HL-60/S4 (cell line): ENCODE results near the gene ZFYVE27.

ENCODE experiments used
- in situ Hi-C: fragments of 300-500 bp; cut with MboI; formaldehyde crosslinking; loops from 2 replicates; pipeline ENCODE4 v1.14.3; 2022; ENCODE audit warnings: low sequenced_read_pairs

The ZFYVE27 gene

DNA sequence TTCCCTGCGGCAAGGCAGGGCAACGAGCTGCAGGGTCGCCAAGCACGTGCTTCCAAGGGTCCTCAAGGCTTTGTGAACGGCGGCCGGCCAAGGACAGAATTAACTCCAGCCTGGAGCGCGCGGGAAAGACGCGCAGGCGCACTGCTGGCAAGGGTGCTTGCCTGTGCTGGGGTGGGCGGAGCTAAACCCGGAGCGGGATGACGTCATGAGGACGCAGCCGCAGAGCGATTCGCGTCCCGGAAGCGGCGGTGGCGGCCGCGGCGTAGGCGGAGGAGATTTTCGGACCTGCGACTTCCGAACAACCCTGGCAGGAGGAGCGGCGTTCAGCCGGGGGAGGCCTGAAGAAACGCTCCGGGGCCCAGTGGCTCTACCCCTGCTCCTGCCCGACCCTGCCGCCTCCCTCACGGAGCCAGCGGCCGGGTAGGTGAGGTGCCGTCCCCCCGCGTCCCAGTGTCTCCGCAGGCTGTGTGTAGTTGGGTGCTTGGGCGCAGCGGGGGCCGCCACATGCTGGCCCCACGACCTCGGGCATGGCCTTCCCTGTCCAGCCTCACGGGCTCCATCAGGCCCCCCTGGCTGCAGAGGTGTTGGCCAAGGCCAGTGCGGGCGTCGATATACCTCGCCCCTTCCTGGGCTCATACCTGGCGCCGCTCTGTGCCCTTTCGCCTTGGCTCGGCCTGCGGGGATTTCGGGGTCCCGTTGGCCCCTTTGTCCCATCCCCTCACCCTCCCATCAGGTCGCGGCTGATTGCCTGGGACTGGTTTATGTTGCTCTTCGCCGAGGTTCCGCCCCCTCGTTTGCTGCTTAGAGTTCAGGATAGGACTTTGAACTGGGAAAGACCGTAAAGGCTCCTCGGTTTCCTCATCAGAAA is at the start of gene ZFYVE27:
ZFYVE27 (plus strand) TSS at position 227 of the 868 bp plus-strand sequence. CDS start 1,350 bp downstream, outside the sequence.
- in situ Hi-C loops, result no loop called here

DNA sequence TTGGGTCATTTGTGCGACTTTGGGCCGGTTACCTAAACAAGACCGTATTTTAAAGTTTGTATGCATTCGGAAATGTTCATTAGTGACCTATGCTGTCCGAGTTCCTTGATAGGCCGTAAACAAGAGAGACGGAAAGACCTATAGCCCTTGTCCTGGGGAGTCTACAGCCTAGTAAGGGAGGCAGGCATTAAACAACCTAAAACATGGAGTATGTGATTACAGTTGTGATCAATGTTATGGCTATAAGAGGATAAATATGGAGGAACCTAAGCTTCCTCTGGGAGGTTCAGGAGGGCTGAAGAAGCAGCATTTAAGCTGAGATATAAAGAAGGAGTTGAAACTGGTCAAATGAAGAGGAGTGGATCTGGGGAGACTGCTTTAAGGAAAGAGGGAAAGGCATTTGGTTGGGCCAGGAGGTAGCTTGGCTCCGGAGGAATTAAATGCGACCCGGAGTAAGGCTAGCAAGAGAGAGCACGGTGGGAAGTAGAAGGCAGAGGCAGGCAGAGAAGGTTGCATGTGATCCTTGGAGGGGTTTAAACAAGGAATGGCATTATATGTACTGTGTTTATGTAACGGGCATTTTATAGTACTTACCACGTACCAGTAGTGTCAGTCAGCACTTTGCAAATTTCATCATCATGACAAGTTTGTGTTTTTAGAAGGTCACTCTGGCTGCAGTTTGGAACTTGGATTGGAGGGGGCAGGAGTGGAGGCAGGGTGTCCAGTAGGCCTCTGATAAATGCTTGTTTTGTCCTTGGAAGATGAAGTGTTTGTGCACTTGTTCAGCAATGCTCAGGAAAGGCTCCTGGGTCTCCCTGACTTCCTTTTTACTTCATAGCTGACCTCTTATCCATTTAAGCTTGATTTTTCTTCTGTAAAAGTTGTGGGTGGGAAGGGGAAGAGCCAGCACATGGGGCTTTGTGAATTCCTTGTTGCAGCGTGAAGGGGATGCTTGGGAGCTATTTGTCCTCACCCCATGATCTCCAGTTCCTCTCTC is 48.8 kb upstream of the ZFYVE27 start:
- in situ Hi-C loops, result no loop called here

GRCh38 chr10:97689559-97690020 is 47.3 kb upstream of the ZFYVE27 start:
- in situ Hi-C loops, result no loop called here

- in situ Hi-C loops, result no loop called here
These were observed 46.8 kb upstream of the ZFYVE27 start for GRCh38 chr10:97690133-97690532.

GRCh38 chr10:97698072-97698655 is 38.8 kb upstream of the ZFYVE27 start:
- in situ Hi-C loops, result loop anchor here (5.0 kb wide), 1 partner anchor 1296 kb away; no protein-coding TSS in a partner anchor

GRCh38 chr10:97701438-97702069 is 35.4 kb upstream of the ZFYVE27 start:
- in situ Hi-C loops, result no loop called here

DNA sequence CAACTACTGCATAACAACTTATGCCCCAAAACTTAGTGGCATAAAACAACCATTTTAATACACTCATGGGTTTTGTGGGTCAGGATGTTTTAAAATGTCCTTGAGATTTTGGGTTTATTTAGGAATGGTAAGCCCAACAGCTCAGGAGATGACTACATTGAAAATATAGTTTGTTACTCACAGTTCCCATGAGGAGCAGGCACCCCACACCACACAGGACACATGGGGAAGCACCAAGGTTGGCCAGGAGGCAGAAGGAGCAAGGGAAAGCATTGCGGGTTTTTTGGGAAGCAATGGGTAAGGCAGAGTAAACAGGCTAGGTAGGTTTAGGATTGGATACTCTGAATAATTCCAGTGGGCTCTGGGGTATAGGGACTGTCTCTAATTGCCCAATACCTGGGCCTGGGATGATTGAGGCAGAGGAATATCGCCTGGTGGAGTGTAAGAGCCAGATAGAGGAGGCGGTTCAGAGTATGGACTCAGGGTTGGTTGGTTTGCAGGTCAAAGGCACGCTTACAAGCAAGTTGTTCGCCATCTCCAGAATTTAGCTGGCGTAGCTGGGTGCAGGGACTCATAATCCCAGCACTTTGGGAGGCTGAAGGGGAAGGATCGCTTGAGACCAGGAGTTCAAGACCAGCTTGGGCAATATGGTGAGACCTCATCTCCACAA is 33.4 kb upstream of the ZFYVE27 start:
- in situ Hi-C loops, result no loop called here

DNA sequence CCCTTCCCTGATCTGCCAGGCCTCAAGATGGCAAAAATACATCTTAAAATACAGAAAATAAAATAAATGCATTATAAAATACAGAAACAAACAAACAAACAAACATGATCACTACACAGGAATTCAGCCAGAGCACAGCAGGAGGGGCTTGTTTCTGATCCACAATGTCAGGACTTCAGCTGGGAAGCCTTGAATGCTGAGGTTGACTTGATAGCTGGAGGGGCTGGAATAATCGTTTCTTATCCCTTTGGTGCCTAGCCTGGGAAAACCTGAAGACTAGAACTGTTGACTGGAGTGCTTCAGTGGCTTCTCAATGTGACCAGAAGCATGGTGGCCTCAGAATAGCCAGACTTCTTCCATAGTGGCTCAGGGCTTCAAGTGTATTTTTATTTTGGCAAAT is 32.6 kb upstream of the ZFYVE27 start:
- in situ Hi-C loops, result no loop called here

DNA sequence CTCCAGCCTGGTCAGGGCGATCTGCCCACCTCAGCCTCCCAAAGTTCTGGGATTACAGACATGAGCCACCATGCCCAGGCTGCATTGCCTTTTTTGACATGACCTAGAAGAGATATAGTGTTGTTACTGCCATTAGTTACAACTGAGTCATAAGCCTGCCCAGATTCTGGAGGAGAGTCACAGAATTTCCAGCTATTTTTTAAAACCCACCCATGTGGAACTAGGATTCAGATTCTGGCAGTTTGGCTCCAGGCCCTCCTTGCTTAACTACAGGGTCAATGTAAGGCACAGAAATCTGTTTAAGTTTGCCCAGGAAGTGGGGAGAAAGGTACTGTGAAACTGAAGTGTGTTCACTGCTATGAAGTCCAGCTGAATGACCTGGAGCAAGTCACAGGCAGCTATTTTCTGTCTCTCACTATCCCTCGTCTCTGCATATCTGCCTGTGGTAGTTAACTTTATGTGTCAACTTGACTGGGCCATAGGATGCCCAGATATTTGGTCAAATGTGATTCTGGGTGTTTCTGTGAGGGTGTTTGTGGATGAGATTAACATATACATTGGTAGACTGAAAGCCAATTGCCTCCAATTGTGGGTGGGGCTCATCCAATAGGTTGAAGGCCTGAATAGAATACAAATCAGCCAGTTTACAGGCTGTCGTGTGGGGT is 31.8 kb upstream of the ZFYVE27 start:
- in situ Hi-C loops, result no loop called here

GRCh38 chr10:97707134-97707861 is 29.6 kb upstream of the ZFYVE27 start:
- in situ Hi-C loops, result no loop called here

DNA sequence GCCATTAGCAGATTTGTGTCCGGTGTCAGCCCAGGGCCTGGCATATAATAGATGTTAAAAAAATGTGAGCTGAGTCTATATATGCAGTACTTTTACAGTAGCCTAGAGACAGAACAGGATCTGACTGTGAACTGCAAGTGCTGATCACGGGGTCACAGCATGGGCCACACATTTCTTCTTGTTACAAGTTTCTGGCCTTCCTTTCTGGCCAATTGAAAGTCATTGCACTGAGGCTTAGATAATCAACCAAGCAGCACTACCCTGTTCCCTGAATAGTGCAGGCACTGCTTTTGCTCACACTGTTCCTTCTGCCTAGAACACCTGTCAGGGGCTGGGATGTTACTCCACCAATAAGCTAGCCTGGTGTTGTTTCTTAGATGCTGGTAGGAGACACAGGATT is 28.8 kb upstream of the ZFYVE27 start:
- in situ Hi-C loops, result no loop called here

DNA sequence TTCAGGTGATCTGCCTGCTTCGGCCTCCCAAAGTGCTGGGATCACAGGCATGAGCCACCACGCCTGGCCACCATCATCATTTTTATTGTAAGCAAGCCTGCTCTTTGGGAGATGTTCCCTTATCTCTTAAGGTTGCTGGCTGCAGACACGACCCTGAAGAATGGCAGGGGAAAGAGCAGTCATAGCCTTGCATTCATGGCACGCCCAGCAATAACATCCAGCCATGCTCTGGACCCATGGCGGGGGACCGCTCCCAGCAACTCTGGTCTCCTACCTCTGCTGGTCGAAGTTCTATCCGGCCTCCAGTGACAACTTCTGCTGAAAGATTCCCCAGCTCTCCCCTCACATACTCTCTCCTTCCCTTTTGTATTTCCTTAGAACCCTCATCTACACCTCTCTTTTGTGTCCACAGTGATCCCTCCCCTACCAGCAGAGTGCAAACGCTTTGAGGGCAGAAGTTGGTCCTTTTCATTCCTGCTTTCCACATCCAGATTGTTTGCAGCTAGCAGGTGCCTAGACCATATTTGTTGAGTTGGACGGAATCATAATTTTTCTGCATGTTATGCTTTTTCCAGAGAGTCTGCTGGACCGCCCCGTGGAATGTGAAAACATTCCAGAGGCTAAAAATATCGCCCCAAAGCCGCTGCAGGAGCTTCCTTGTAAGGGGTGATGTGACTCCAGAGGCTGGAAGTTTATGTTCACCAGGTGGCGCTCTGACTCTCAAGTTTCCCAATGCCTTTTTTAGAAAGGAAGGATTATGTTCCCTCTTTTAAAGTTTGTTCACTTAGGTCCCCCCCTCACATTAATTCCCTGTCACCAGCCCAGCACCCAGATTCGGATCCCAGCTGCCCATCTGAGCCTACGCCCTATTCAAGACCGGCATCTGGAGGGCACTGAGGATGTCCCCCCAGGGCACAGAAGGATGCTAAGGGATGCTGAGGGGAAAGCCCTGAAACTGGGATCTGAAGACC is 27.7 kb upstream of the ZFYVE27 start:
- in situ Hi-C loops, result no loop called here

- in situ Hi-C loops, result no loop called here
These were observed 25.0 kb upstream of the ZFYVE27 start for GRCh38 chr10:97711640-97712572.

DNA sequence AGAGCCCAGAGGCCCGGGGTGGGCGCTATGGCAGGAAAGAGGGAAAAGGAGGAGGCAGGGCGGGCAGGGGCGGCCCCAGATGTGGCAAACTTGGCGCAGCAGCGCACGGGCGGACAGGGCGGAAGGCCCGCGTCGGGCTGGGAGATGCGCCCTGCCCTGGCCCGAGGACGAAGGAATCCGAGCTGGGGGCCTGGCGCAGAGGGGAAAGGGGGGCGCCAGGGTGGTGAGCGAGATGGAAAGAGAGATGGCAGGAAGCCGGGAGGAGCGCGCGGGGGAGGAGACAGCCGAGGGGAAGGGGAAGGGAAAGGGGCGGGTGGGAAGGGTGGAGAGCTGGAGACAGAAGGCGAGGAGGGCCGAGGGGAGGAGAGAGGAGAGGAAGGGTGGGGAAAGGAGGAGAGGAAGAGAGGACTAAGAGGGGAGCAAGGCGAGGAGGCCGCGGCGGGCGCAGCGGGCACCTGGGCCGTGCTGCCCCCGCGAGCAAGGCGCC is 23.5 kb upstream of the ZFYVE27 start, which contains the start of gene MARVELD1:
MARVELD1 (plus strand) TSS at position 392 of the 487 bp plus-strand sequence. CDS start 147 bp downstream, outside the sequence.
- in situ Hi-C loops, result no loop called here

DNA sequence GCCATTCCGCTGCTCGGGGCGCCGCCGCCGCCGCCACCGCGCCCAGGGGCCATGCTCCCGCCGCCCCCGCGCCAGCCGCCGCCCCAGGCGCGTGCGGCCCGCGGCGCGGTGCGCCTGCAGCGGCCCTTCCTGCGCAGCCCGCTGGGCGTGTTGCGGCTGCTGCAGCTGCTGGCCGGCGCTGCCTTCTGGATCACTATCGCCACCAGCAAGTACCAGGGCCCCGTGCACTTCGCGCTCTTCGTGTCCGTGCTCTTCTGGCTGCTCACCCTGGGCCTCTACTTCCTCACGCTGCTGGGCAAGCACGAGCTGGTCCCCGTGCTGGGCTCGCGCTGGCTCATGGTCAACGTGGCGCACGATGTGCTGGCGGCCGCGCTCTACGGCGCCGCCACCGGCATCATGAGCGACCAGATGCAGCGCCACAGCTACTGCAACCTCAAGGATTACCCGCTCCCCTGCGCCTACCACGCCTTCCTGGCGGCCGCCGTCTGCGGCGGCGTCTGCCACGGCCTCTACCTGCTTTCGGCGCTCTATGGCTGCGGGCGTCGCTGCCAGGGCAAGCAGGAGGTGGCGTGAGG is 23.0 kb upstream of the ZFYVE27 start:
- in situ Hi-C loops, result no loop called here
